Activated naive CD8-positive, alpha-beta T cell treated with anti-CD3 and anti-CD28 coated beads, Interleukin-2, amount 10 ng/mL, durations not matched to agents 7 days and 5 days (primary cell): ENCODE data around the gene MSI1. TPM values are rescaled to one million over a fixed set of nuclear protein-coding genes. Genes with fewer than 3 reads are reported as not detected.
A peak's percentile ranks its signal among the peaks of the same experiment; 100 is the strongest.

Source experiments
- ATAC-seq: fragments of 150-1000 bp; cut with Tn5 transposase; one replicate; pipeline ENCODE4 v1.10.0; 2021; ENCODE audit warnings: low read depth, moderate library complexity
- POLR2A ChIA-PET: fragments of 350-600 bp; sonication (Branson Sonifier 250); formaldehyde crosslinking; loops from one replicate; lab custom pipeline; 2021; ENCODE audit warnings: antibody characterized with exemption; lab: Charles Lee
- DNase-seq: peaks from one replicate; pipeline ENCODE4 v3.0.0; 2021
- H3K27ac Mint-ChIP-seq: one replicate; pipeline ENCODE4 v1.8.0; 2022; ENCODE audit warnings: mild to moderate bottlenecking, mixed read lengths
- H3K27me3 Mint-ChIP-seq: one replicate; pipeline ENCODE4 v1.8.0; 2022; ENCODE audit warnings: mild to moderate bottlenecking, moderate library complexity, mixed read lengths
- H3K36me3 Mint-ChIP-seq: one replicate; pipeline ENCODE4 v1.8.0; 2021; ENCODE audit warnings: mild to moderate bottlenecking, mixed read lengths
- H3K4me1 Mint-ChIP-seq: one replicate; pipeline ENCODE4 v1.8.0; 2021; ENCODE audit warnings: mixed read lengths
- H3K4me3 Mint-ChIP-seq: one replicate; pipeline ENCODE4 v1.8.0; 2022; ENCODE audit warnings: mild to moderate bottlenecking, moderate library complexity, mixed read lengths
- H3K9me3 Mint-ChIP-seq: one replicate; pipeline ENCODE4 v1.8.0; 2021; ENCODE audit warnings: mixed read lengths
- total RNA-seq, 2 experiments: library from RNA; stranded (reverse); gene quantifications; one replicate each; pipeline ENCODE4 v1.2.3, GENCODE V29; 2021

Gene MSI1
- total RNA-seq, result not detected

GRCh38 chr12:120368789-120369602, at the start of gene MSI1:
Gene MSI1, minus strand, starts transcription at chr12:120369164. Its CDS starts 73 bp downstream, at chr12:120369091.
- ATAC-seq (peak; percentile 28), DNase-seq (peak; percentile 45)
- peaks cover 71% of the 10 kb centered on the region for H3K27me3 Mint-ChIP-seq
- H3K4me1 Mint-ChIP-seq, result no peaks in the 10 kb centered on the region
- H3K27ac Mint-ChIP-seq, result no peak within 1 kb of the TSS
- POLR2A ChIA-PET, result no interaction called here
- H3K4me3 Mint-ChIP-seq, result peak within 1 kb of the TSS; percentile 56
- H3K36me3 Mint-ChIP-seq, result no peaks in the 10 kb centered on the region
- H3K9me3 Mint-ChIP-seq, result no peaks in the 10 kb centered on the region

- no peak overlapping the region for H3K4me3 Mint-ChIP-seq
- peaks cover 14% of the 10 kb centered on the region for H3K27me3 Mint-ChIP-seq
- no peaks in the 10 kb centered on the region for H3K36me3 Mint-ChIP-seq
- no peak for DNase-seq
- no peaks in the 10 kb centered on the region for H3K4me1 Mint-ChIP-seq
- POLR2A ChIA-PET, result no interaction called here
- H3K27ac Mint-ChIP-seq, result no peak overlapping the region
- no peak for ATAC-seq
- H3K9me3 Mint-ChIP-seq, result no peaks in the 10 kb centered on the region
Measured at GRCh38 chr12:120417917-120418580, 49.1 kb upstream of the MSI1 start.

DNA sequence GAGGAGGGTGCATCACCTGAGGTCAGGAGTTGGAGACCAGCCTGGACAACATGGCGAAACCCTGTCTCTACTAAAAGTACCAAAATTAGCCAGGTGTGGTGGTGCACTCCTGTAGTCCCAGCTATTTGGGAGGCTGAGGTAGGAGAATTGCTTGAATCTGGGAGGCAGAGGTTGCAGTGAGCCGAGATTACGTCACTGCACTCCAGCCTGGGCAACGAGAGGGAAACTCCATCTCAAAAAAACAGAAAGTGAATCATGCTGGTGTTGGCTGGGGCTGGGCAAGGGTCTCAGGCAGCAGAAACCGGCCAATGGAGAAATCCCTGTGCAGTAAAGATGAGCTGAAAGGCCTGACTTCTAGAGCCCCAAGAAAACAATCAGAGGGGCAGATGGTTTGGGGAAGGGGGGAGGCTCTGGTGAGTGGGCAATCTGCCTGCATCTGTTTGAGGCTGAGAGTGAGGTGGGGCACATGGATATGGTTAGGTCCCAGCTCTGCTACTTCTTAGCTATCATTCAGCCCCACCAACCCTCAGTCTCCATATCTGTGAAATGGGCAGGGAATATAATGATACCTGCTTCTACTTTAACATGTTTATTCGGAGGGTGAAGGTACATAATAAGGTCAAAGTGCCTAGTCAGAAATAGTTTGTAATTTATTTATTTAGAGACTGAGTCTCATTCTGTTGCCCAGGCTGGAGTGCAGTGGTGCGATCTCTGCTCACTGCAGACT, 47.7 kb upstream of the MSI1 start:
- Mint-ChIP-seq H3K27me3 (peaks cover 14% of the 10 kb centered on the region), H3K36me3 (no peaks in the 10 kb centered on the region), H3K27ac (no peak overlapping the region), H3K4me3 (no peak overlapping the region), H3K4me1 (no peaks in the 10 kb centered on the region), H3K9me3 (no peaks in the 10 kb centered on the region)
- DNase-seq, result no peak
- no peak for ATAC-seq
- POLR2A ChIA-PET, result no interaction called here

DNA sequence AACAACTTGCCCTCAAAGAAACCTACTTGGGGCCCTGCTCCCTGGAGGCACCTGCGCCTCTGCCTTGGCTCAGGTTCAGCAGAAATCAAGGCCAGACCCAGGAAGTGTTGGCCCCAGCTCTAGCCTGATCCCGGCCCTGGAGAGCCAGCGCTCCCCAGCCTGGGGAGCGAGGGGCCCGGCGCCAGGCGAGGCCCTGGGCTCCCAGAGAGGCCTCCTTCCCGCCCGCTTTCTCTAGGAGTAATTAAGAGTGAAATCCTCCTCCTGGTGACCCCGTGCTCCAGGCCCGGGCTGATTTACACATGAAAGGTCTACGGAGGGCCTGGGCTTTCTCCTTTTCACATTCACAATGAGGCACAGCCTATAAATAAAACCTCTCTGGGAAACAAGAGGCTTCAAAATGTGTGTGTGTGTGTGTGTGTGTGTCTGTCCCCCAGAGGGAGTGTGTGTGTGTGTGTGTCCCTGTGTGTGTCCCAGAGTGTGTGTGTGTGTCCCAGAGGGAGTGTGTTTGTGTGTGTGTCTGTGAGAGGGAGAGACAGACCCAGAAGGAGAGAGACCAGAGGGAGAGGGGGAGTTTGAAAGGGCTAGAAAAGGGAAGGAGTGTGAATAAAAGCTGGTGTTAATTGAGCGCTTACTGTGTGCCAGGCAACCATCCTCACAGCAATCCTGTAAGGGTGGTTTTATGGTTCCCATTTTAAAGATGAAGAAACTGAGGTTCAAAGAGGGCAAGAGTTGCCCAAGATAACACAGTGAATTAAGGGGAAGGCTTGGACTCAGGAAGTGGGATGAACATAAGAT, 45.1 kb upstream of the MSI1 start:
- Mint-ChIP-seq H3K27ac (no peak overlapping the region), H3K9me3 (no peaks in the 10 kb centered on the region), H3K27me3 (peaks cover 12% of the 10 kb centered on the region), H3K4me1 (no peaks in the 10 kb centered on the region), H3K4me3 (no peak overlapping the region), H3K36me3 (no peaks in the 10 kb centered on the region)
- no peak for ATAC-seq
- POLR2A ChIA-PET, result no interaction called here
- DNase-seq, result no peak

- POLR2A ChIA-PET, result no interaction called here
- Mint-ChIP-seq H3K4me3 (no peak overlapping the region), H3K9me3 (no peaks in the 10 kb centered on the region), H3K27me3 (peaks cover 8% of the 10 kb centered on the region), H3K4me1 (no peaks in the 10 kb centered on the region), H3K36me3 (no peaks in the 10 kb centered on the region), H3K27ac (no peak overlapping the region)
- DNase-seq, result no peak
- ATAC-seq, result no peak
Measured at GRCh38 chr12:120412421-120412820, 43.5 kb upstream of the MSI1 start.

- peaks cover 4% of the 10 kb centered on the region for H3K27me3 Mint-ChIP-seq
- H3K4me1 Mint-ChIP-seq, result no peaks in the 10 kb centered on the region
- no peak overlapping the region for H3K27ac Mint-ChIP-seq
- no peak overlapping the region for H3K4me3 Mint-ChIP-seq
- no peaks in the 10 kb centered on the region for H3K36me3 Mint-ChIP-seq
- no peaks in the 10 kb centered on the region for H3K9me3 Mint-ChIP-seq
- POLR2A ChIA-PET, result no interaction called here
- no peak for ATAC-seq
- no peak for DNase-seq
Measured at GRCh38 chr12:120408771-120409170, 39.8 kb upstream of the MSI1 start.

DNA sequence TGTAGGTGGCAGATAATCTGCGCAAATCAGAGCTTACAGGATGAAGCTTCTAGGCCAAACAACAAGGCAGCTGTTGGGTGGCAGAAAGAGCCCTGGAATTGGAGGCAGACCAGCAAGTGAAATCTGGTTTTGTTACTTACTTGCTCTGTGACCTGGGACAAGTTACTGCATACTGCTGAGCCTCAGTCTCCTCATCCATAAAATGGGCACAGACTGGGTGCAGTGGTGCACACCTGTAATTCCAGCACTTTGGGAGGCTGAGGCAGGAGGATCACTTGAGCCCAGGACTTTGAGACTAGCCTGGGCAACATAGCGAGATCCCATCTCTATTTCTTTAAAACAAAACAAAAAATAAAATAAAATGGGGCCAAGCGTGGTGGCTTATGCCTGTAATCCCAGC, 37.6 kb upstream of the MSI1 start:
- Mint-ChIP-seq H3K27ac (no peak overlapping the region), H3K4me1 (no peaks in the 10 kb centered on the region), H3K27me3 (peaks cover 7% of the 10 kb centered on the region), H3K36me3 (no peaks in the 10 kb centered on the region), H3K4me3 (no peak overlapping the region), H3K9me3 (no peaks in the 10 kb centered on the region)
- ATAC-seq (no peak), DNase-seq (no peak)
- POLR2A ChIA-PET, result no interaction called here

DNA sequence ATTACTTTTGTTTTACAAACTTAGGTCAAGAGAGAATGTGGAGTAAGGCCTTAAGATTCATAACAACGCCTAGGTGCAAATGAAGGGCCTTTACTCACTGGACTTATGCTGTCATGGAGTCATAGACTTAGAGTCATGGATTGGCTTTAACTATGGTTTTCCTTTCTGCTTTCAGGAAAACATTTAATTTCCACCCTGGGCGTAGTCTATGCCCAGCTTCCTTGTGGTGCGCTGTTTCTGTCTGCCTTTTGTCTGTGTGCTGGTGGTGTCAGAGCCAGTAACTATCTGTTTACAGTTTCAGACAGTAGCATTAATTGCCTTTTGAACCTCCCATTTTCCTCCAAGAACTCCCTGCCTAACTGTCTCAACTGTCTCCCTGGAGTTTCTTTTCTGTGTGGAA, 37.1 kb upstream of the MSI1 start:
- DNase-seq (no peak), ATAC-seq (no peak)
- H3K4me3 Mint-ChIP-seq, result no peak overlapping the region
- no peaks in the 10 kb centered on the region for H3K36me3 Mint-ChIP-seq
- POLR2A ChIA-PET, result interaction anchor here (0.5 kb wide), 1 partner anchor 19 kb away, joined by 4 read pairs; no protein-coding TSS in a partner anchor
- H3K27me3 Mint-ChIP-seq, result peaks cover 7% of the 10 kb centered on the region
- no peak overlapping the region for H3K27ac Mint-ChIP-seq
- H3K4me1 Mint-ChIP-seq, result no peaks in the 10 kb centered on the region
- no peaks in the 10 kb centered on the region for H3K9me3 Mint-ChIP-seq

- H3K27ac Mint-ChIP-seq, result no peak overlapping the region
- no peaks in the 10 kb centered on the region for H3K4me1 Mint-ChIP-seq
- no peaks in the 10 kb centered on the region for H3K36me3 Mint-ChIP-seq
- H3K4me3 Mint-ChIP-seq, result no peak overlapping the region
- POLR2A ChIA-PET, result no interaction called here
- ATAC-seq (no peak), DNase-seq (no peak)
- peaks cover 13% of the 10 kb centered on the region for H3K27me3 Mint-ChIP-seq
- H3K9me3 Mint-ChIP-seq, result no peaks in the 10 kb centered on the region
Measured at GRCh38 chr12:120404271-120404670, 35.3 kb upstream of the MSI1 start.

DNA sequence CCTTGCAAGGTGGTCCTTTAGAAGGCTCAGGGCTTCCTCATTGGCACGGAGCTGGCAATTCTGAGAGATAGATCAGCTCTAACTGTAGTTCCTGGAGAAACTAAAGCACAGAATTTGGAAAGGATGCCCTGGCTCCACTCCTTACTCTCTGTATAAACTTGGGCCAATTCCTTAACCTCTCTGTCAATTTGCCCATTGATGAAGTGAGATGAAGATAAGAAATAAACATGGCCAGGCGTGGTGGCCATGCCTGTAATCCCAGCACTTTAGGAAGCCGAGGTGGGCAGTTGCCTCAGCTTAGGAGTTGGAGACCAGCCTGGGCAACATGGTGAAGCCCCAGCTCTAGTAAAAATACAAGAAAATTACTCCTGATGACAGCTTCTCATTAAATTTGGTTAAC, 34.9 kb upstream of the MSI1 start:
- POLR2A ChIA-PET, result no interaction called here
- H3K27me3 Mint-ChIP-seq, result peaks cover 16% of the 10 kb centered on the region
- no peaks in the 10 kb centered on the region for H3K4me1 Mint-ChIP-seq
- H3K36me3 Mint-ChIP-seq, result no peaks in the 10 kb centered on the region
- no peak overlapping the region for H3K27ac Mint-ChIP-seq
- DNase-seq, result no peak
- ATAC-seq, result no peak
- no peak overlapping the region for H3K4me3 Mint-ChIP-seq
- no peaks in the 10 kb centered on the region for H3K9me3 Mint-ChIP-seq

DNA sequence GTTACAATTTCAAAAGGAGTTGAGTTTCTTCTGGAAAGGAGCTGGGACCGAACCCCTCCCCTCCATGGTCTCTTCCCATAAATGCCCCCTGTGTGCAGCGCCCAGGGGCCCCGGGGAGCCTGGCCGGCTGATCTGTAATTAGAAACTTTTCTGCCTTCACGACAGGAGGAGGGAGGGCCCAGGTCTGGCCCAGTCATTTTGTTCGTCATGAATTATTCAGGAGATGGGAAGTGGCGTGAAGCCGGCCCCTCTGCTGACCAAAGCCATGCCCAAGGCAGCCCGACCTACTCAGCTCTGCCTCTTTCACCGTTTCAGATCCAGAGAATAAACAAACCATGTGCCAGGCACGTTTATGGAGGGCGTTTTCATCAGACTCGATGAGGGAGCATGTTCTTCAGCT, 33.3 kb upstream of the MSI1 start:
- Mint-ChIP-seq H3K27ac (no peak overlapping the region), H3K36me3 (no peaks in the 10 kb centered on the region), H3K9me3 (no peaks in the 10 kb centered on the region), H3K27me3 (peaks cover 19% of the 10 kb centered on the region), H3K4me1 (no peaks in the 10 kb centered on the region), H3K4me3 (no peak overlapping the region)
- ATAC-seq (no peak), DNase-seq (no peak)
- POLR2A ChIA-PET, result no interaction called here

GRCh38 chr12:120399531-120399930, 30.6 kb upstream of the MSI1 start:
- peaks cover 34% of the 10 kb centered on the region for H3K27me3 Mint-ChIP-seq
- ATAC-seq, result no peak
- H3K27ac Mint-ChIP-seq, result no peak overlapping the region
- H3K9me3 Mint-ChIP-seq, result no peaks in the 10 kb centered on the region
- POLR2A ChIA-PET, result no interaction called here
- no peak for DNase-seq
- no peaks in the 10 kb centered on the region for H3K36me3 Mint-ChIP-seq
- no peak overlapping the region for H3K4me3 Mint-ChIP-seq
- H3K4me1 Mint-ChIP-seq, result peaks cover 4% of the 10 kb centered on the region
